HepG2 (cell line): ENCODE results near the gene TBC1D5. TPM values are rescaled to one million over a fixed set of nuclear protein-coding genes. Genes with fewer than 3 reads are reported as not detected.

Experiments used
- ATAC-seq: fragments of 200-7000 bp; cut with Tn5 transposase; 3 replicates; pipeline ENCODE4 v1.9.1; 2020; ENCODE audit warnings: mild to moderate bottlenecking, moderate library complexity
- BruUV-seq: library from RNA; stranded (reverse); fragments of 400-500 nt; replicated peaks from 2 replicates; lab custom pipeline; 2021; lab: Mats Ljungman, UMichigan
- CTCF ChIA-PET: fragments of 300-600 bp; formaldehyde crosslinking; extraction: SDS; loops from one replicate; lab custom pipeline; 2021; ENCODE audit warnings: low total read pairs, inconsistent platforms, low intra/inter-chr PET ratio; lab: Yijun Ruan, JAX
- POLR2A ChIA-PET: fragments of 350-600 bp; sonication (Branson Sonifier 250); formaldehyde crosslinking; loops from one replicate; lab custom pipeline; 2020; ENCODE audit warnings: antibody characterized with exemption, inconsistent platforms; lab: Yijun Ruan, JAX
- DNase-seq: peaks from one replicate; pipeline ENCODE4 v3.0.0-alpha.2; 2015; ENCODE audit warnings: low spot score
- FAIRE-seq: peaks from 3 replicates; lab custom pipeline; 2011; peaks lifted over from hg19 to GRCh38; lab: Jason Lieb, UNC
- H2AFZ ChIP-seq: one replicate; pipeline ENCODE4 v1.6.1; 2011; ENCODE audit warnings: low read length, inconsistent platforms
- H3K27ac ChIP-seq: fragments of 300-600 bp; 3 replicates; pipeline ENCODE4 v1.8.0; 2011; ENCODE audit warnings: mixed run types, mild to moderate bottlenecking, mixed read lengths, low read length, inconsistent platforms; ENCODE audit not compliant: insufficient read depth; ENCODE audit errors: extremely low read length
- H3K27me3 ChIP-seq, 2 experiments: fragments of 200-600 bp in 1 of 2; 2 replicates in 1 of 2; 3 replicates in 1 of 2; pipeline versions ENCODE4 v1.6.0 to v1.8.0; 2011; ENCODE audit warnings: low read length in 2 of 2, mild to moderate bottlenecking in 2 of 2, moderate library complexity in 2 of 2, inconsistent platforms in 1 of 2; ENCODE audit not compliant: insufficient read depth in 2 of 2, control insufficient read depth in 1 of 2
- H3K36me3 ChIP-seq, 2 experiments: fragments of 200-600 bp in 1 of 2; replicated peaks in 1 of 2; 2 replicates in 1 of 2; 3 replicates in 1 of 2; pipeline versions ENCODE4 v1.5.1 to v1.8.0; 2011; ENCODE audit warnings: low read length in 2 of 2, inconsistent platforms in 1 of 2; ENCODE audit not compliant: insufficient read depth in 2 of 2, control insufficient read depth in 1 of 2
- H3K4me1 ChIP-seq: 2 replicates; pipeline ENCODE4 v1.5.1; 2012; ENCODE audit warnings: low read length, inconsistent platforms; ENCODE audit not compliant: insufficient read depth
- H3K4me2 ChIP-seq: 2 replicates; pipeline ENCODE4 v1.6.0; 2011; ENCODE audit warnings: low read depth, low read length, inconsistent platforms
- H3K4me3 ChIP-seq, 3 experiments: fragments of 200-600 bp in 1 of 3; sonication (generic), shearing (Covaris generic) in 1 of 3; replicated peaks in 1 of 3; 2 replicates each; pipeline ENCODE4 v1.5.1; 2011 to 2016; ENCODE audit warnings: low read length in 3 of 3, inconsistent platforms in 2 of 3, low read depth in 2 of 3, mild to moderate bottlenecking in 2 of 3, control low read depth in 1 of 3, mixed read lengths in 1 of 3; ENCODE audit not compliant: insufficient read depth in 1 of 3
- H3K79me2 ChIP-seq: one replicate; pipeline ENCODE4 v1.6.1; 2011; ENCODE audit warnings: low read length, inconsistent platforms; ENCODE audit not compliant: insufficient read depth
- H3K9ac ChIP-seq: 2 replicates; pipeline ENCODE4 v1.6.0; 2011; ENCODE audit warnings: mild to moderate bottlenecking, low read depth, low read length, inconsistent platforms; ENCODE audit not compliant: insufficient read depth
- H3K9me3 ChIP-seq: 2 replicates; pipeline ENCODE4 v1.5.1; 2012; ENCODE audit warnings: mild to moderate bottlenecking, low read length
- H4K20me1 ChIP-seq: 2 replicates; pipeline ENCODE4 v1.6.0; 2011; ENCODE audit warnings: inconsistent platforms, mild to moderate bottlenecking, low read length, moderate library complexity; ENCODE audit not compliant: insufficient read depth
- HMGXB3 ChIP-seq: sonication (generic); formaldehyde crosslinking; IDR thresholded peaks from 2 replicates; pipeline ENCODE4 v1.4.0; 2020; ENCODE audit warnings: missing genetic modification reagents, borderline replicate concordance
- HNRNPK ChIP-seq: fragments of 200-400 bp; formaldehyde crosslinking; IDR thresholded peaks from 2 replicates; pipeline ENCODE4 v1.6.1; 2018; ENCODE audit warnings: low read length, low read depth, moderate library complexity, mild to moderate bottlenecking; ENCODE audit not compliant: poor library complexity, severe bottlenecking
- HOXA3 ChIP-seq: sonication (generic); formaldehyde crosslinking; IDR thresholded peaks from 2 replicates; pipeline ENCODE4 v1.5.0; 2020; ENCODE audit warnings: missing genetic modification reagents
- IRF1 ChIP-seq: sonication (generic); formaldehyde crosslinking; IDR thresholded peaks from 2 replicates; pipeline ENCODE4 v1.4.0; 2020; ENCODE audit warnings: low read depth, mild to moderate bottlenecking, missing genetic modification reagents
- MLX ChIP-seq: IDR thresholded peaks from 2 replicates; pipeline ENCODE4 v1.6.1; 2016
- RFXANK ChIP-seq: IDR thresholded peaks from 2 replicates; pipeline ENCODE4 v1.6.1; 2016
- SNAPC2 ChIP-seq: sonication (generic); formaldehyde crosslinking; IDR thresholded peaks from 2 replicates; pipeline ENCODE4 v1.8.1; 2022; ENCODE audit warnings: mild to moderate bottlenecking, missing genetic modification reagents
- SP2 ChIP-seq: sonication (generic); formaldehyde crosslinking; IDR thresholded peaks from 2 replicates; pipeline ENCODE4 v1.5.1; 2020; ENCODE audit warnings: mild to moderate bottlenecking, missing genetic modification reagents
- SRF ChIP-seq: IDR thresholded peaks from 2 replicates; pipeline ENCODE4 v1.6.1; 2011; ENCODE audit warnings: mild to moderate bottlenecking, low read depth, low read length, moderate library complexity
- SRSF4 ChIP-seq: fragments of 200-400 bp; formaldehyde crosslinking; IDR thresholded peaks from one replicate; pipeline ENCODE4 v1.6.1; 2018; ENCODE audit warnings: mild to moderate bottlenecking, low read depth, low read length, moderate library complexity; ENCODE audit not compliant: poor library complexity, severe bottlenecking
- ZMYM3 ChIP-seq: sonication (generic); formaldehyde crosslinking; IDR thresholded peaks from 2 replicates; pipeline ENCODE4 v1.5.1; 2020; ENCODE audit warnings: mild to moderate bottlenecking, missing genetic modification reagents
- ZNF232 ChIP-seq: sonication (generic); formaldehyde crosslinking; IDR thresholded peaks from 2 replicates; pipeline ENCODE4 v1.4.0; 2020; ENCODE audit warnings: missing genetic modification reagents, borderline replicate concordance
- ZNF496 ChIP-seq: sonication (generic); formaldehyde crosslinking; IDR thresholded peaks from 2 replicates; pipeline ENCODE4 v1.8.1; 2023; ENCODE audit warnings: mild to moderate bottlenecking, moderate library complexity, missing genetic modification reagents; ENCODE audit not compliant: insufficient replicate concordance
- ZNF597 ChIP-seq: sonication (generic); formaldehyde crosslinking; IDR thresholded peaks from 2 replicates; pipeline ENCODE4 v1.5.0; 2020; ENCODE audit warnings: missing genetic modification reagents
- ZNF768 ChIP-seq: sonication (generic); formaldehyde crosslinking; IDR thresholded peaks from 2 replicates; pipeline ENCODE4 v1.4.0; 2020; ENCODE audit warnings: missing genetic modification reagents
- ZSCAN21 ChIP-seq: sonication (generic); formaldehyde crosslinking; IDR thresholded peaks from 2 replicates; pipeline ENCODE4 v1.8.0; 2022; ENCODE audit warnings: mild to moderate bottlenecking, missing genetic modification reagents, moderate library complexity, borderline replicate concordance
- WGBS: methylation state at CpG from one replicate; pipeline ENCODE4 v1.1.6; 2017; ENCODE audit warnings: low lambda C conversion rate; 5-methylcytosine and 5-hydroxymethylcytosine counted together
- in situ Hi-C: cut with HindIII; loops from 2 replicates; pipeline ENCODE4 v1.10.0; 2017; ENCODE audit warnings: low pct_unique_long_range_greater_than_20kb; ENCODE audit not compliant: extremely low pct_ligation_motif_present
- intact Hi-C: fragments of 100-400 bp; cut with micrococcal nuclease; formaldehyde crosslinking; loops from one replicate; pipeline ENCODE4 v1.10.0; 2022; ENCODE audit not compliant: unreplicated experiment
- polyA plus RNA-seq, 8 experiments: library from polyadenylated mRNA; depleted of rRNA in 3 of 8; stranded (reverse) in 7 of 8; unstranded in 1 of 8; fragments of >200 nt; fragmentation: Illumina TruSeq in 4 of 8; extraction: Trizol in 4 of 8; gene quantifications; 2 replicates each; pipeline versions ENCODE4 v1.2.1 to v1.2.3, GENCODE V29; 2011 to 2016; ENCODE audit warnings: low read depth in 4 of 8, missing spikeins in 1 of 8, mixed read lengths in 1 of 8; ENCODE audit not compliant: insufficient read depth in 1 of 8
- total RNA-seq, 5 experiments: library from RNA; depleted of rRNA; stranded (reverse); fragments of >200 nt; fragmentation: Illumina TruSeq; extraction: Trizol; gene quantifications; 2 replicates each; pipeline ENCODE4 v1.2.3, GENCODE V29; 2016; ENCODE audit warnings: low read depth in 1 of 5
- TF ChIP-seq, protein P1 (sequence below): sonication (generic); formaldehyde crosslinking; IDR thresholded peaks from 2 replicates; pipeline ENCODE4 v1.4.0; 2020; ENCODE audit warnings: missing genetic modification reagents

Gene TBC1D5
- total and polyA plus RNA-seq, 2 of the 13 experiments (the other 11 are each of a cell fraction or from before 2014, with no cell fraction given): 19.2 to 33.3 TPM

- no TSS peak for BruUV-seq
- H3K4me2 ChIP-seq: no peak overlapping the region
- ATAC-seq (no peak), FAIRE-seq (no peak), DNase-seq (no peak)
- ChIA-PET CTCF (no interaction called here), POLR2A (no interaction called here)
- H3K9ac ChIP-seq: no peak overlapping the region
- H4K20me1 ChIP-seq: no peaks in the 10 kb centered on the region
- no peaks in the 10 kb centered on the region for H3K9me3 ChIP-seq
- no peaks in the 10 kb centered on the region for H3K4me1 ChIP-seq
- no peak overlapping the region for H3K4me3 ChIP-seq
- intact Hi-C loops: no loop called here
- 95% methylated on average over 3 of the region's 3 CpGs for WGBS
- no peak overlapping the region for H3K27ac ChIP-seq
- H3K79me2 ChIP-seq: no peaks in the 10 kb centered on the region
- H2AFZ ChIP-seq: no peak overlapping the region
- H3K27me3 ChIP-seq: no peaks in the 10 kb centered on the region
- in situ Hi-C loops: no loop called here
- H3K36me3 ChIP-seq: no peaks in the 10 kb centered on the region
- no peak for TF ChIP-seq IRF1 (CRISPR knock-in tag)
- TF ChIP-seq HOXA3: no peak
- TF ChIP-seq ZNF597 (CRISPR knock-in tag): no peak
- no peak for TF ChIP-seq HNRNPK
- no peak for TF ChIP-seq ZMYM3 (CRISPR knock-in tag)
- TF ChIP-seq ZNF496 (CRISPR knock-in tag): no peak
- no peak for TF ChIP-seq HMGXB3 (CRISPR knock-in tag)
- TF ChIP-seq RFXANK: no peak
- TF ChIP-seq MLX (CRISPR knock-in tag): no peak
- no peak for TF ChIP-seq SP2 (CRISPR knock-in tag)
- TF ChIP-seq, protein P1, sequence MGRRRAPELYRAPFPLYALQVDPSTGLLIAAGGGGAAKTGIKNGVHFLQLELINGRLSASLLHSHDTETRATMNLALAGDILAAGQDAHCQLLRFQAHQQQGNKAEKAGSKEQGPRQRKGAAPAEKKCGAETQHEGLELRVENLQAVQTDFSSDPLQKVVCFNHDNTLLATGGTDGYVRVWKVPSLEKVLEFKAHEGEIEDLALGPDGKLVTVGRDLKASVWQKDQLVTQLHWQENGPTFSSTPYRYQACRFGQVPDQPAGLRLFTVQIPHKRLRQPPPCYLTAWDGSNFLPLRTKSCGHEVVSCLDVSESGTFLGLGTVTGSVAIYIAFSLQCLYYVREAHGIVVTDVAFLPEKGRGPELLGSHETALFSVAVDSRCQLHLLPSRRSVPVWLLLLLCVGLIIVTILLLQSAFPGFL: no peak
- no peak for TF ChIP-seq SRSF4
- no peak for TF ChIP-seq SNAPC2 (CRISPR knock-in tag)
- no peak for TF ChIP-seq ZNF232 (CRISPR knock-in tag)
- TF ChIP-seq ZNF768 (CRISPR knock-in tag): no peak
- no peak for TF ChIP-seq SRF
- TF ChIP-seq ZSCAN21 (CRISPR knock-in tag): no peak
These were observed 163.0 kb downstream of the TBC1D5 start for GRCh38 chr3:17579289-17580031.
